MCF 10A (cell line): ENCODE measurements around the gene SRRM3. TPM values are rescaled to one million over a fixed set of nuclear protein-coding genes. Genes with fewer than 3 reads are reported as not detected.

Experiments used
- BruUV-seq: library from RNA; stranded (reverse); fragments of 400-500 nt; replicated peaks from 2 replicates; lab custom pipeline; 2021; lab: Mats Ljungman, UMichigan
- CTCF ChIA-PET: fragments of 300-600 bp; sonication (Branson Sonifier 250); formaldehyde crosslinking; extraction: SDS; loops from one replicate; lab custom pipeline; 2021; ENCODE audit warnings: antibody characterized with exemption, inconsistent platforms; lab: Yijun Ruan, JAX
- POLR2A ChIA-PET: fragments of 300-600, 350-650 bp; sonication (Branson Sonifier 250); formaldehyde crosslinking; extraction: SDS; loops from one replicate; lab custom pipeline; 2020; ENCODE audit warnings: antibody characterized with exemption, inconsistent platforms; lab: Yijun Ruan, JAX
- DNase-seq: peaks from one replicate; pipeline ENCODE4 v3.0.0-alpha.2; 2018; ENCODE audit not compliant: unreplicated experiment
- H3K27ac Mint-ChIP-seq: one replicate; pipeline ENCODE4 v1.8.0; 2022; ENCODE audit warnings: mild to moderate bottlenecking, low read depth, mixed read lengths; ENCODE audit not compliant: unreplicated experiment
- H3K27me3 Mint-ChIP-seq: one replicate; pipeline ENCODE4 v1.8.0; 2022; ENCODE audit warnings: mixed read lengths; ENCODE audit not compliant: insufficient read depth, unreplicated experiment
- H3K36me3 Mint-ChIP-seq: one replicate; pipeline ENCODE4 v1.8.0; 2022; ENCODE audit warnings: mild to moderate bottlenecking, moderate library complexity, mixed read lengths; ENCODE audit not compliant: insufficient read depth, unreplicated experiment
- H3K4me1 Mint-ChIP-seq: one replicate; pipeline ENCODE4 v1.8.0; 2022; ENCODE audit warnings: mixed read lengths; ENCODE audit not compliant: insufficient read depth, unreplicated experiment
- H3K4me3 Mint-ChIP-seq: one replicate; pipeline ENCODE4 v1.8.0; 2022; ENCODE audit warnings: mild to moderate bottlenecking, moderate library complexity, mixed read lengths; ENCODE audit not compliant: unreplicated experiment
- H3K9me3 Mint-ChIP-seq: one replicate; pipeline ENCODE4 v1.8.0; 2022; ENCODE audit warnings: mixed read lengths; ENCODE audit not compliant: unreplicated experiment
- CTCF ChIP-seq: fragments of 200-600 bp; IDR thresholded peaks from one replicate; pipeline ENCODE4 v1.8.0; 2022; ENCODE audit warnings: antibody characterized with exemption, mild to moderate bottlenecking; ENCODE audit not compliant: unreplicated experiment
- intact Hi-C: fragments of 100-400 bp; cut with micrococcal nuclease; formaldehyde crosslinking; loops from 2 replicates; pipeline ENCODE4 v1.14.1; 2022
- total RNA-seq: library from RNA; stranded (reverse); gene quantifications from 2 replicates; pipeline ENCODE4 v1.2.3, GENCODE V29; 2022

The SRRM3 gene
- total RNA-seq, 1 experiment from 2014 or later = 0.70 TPM

GRCh38 chr7:76273503-76273902 is 71.8 kb downstream of the SRRM3 start:
- H3K4me1 Mint-ChIP-seq = peaks cover 6% of the 10 kb centered on the region
- intact Hi-C loops = no loop called here

GRCh38 chr7:76278540-76278939 is 76.8 kb downstream of the SRRM3 start:
- CTCF ChIA-PET = interaction anchor here (0.6 to 2.7 kb wide), 4 partner anchors 13 to 102 kb away, joined by 3 to 7 read pairs (median 4); no protein-coding TSS in a partner anchor
- no peak overlapping the region for H3K27ac Mint-ChIP-seq

More at GRCh38 chr7:76273503-76273902, 71.8 kb downstream of the SRRM3 start:
- Mint-ChIP-seq H3K27me3 (peaks cover 37% of the 10 kb centered on the region), H3K36me3 (peaks cover 13% of the 10 kb centered on the region), H3K9me3 (no peaks in the 10 kb centered on the region), H3K27ac (no peak overlapping the region), H3K4me3 (no peak overlapping the region)
- POLR2A ChIA-PET = interaction anchor here (0.7 to 1.0 kb wide), 2 partner anchors 11 to 15 kb away, joined by 3 read pairs; no protein-coding TSS in a partner anchor
- CTCF ChIA-PET = interaction anchor here (0.9 to 1.6 kb wide), 2 partner anchors 9 to 11 kb away, joined by 3 read pairs; no protein-coding TSS in a partner anchor
- no TSS peak for BruUV-seq
- DNase-seq = no peak
- no peak for TF ChIP-seq CTCF

GRCh38 chr7:76280408-76280807 is 78.7 kb downstream of the SRRM3 start:
- no TSS peak for BruUV-seq
- H3K4me1 Mint-ChIP-seq = peaks cover 14% of the 10 kb centered on the region
- H3K4me3 Mint-ChIP-seq = no peak overlapping the region
- ChIA-PET CTCF (interaction anchor here (0.8 kb wide), 1 partner anchor 28 kb away, joined by 3 read pairs; no protein-coding TSS in a partner anchor), POLR2A (no interaction called here)
- no peaks in the 10 kb centered on the region for H3K9me3 Mint-ChIP-seq
- H3K27me3 Mint-ChIP-seq = peaks cover 34% of the 10 kb centered on the region
- H3K36me3 Mint-ChIP-seq = peaks cover 4% of the 10 kb centered on the region
- no peak overlapping the region for H3K27ac Mint-ChIP-seq
- no peak for TF ChIP-seq CTCF
- DNase-seq = no peak
- intact Hi-C loops = no loop called here

More at GRCh38 chr7:76278540-76278939, 76.8 kb downstream of the SRRM3 start:
- intact Hi-C loops = no loop called here
- H3K27me3 Mint-ChIP-seq = peaks cover 42% of the 10 kb centered on the region
- H3K4me3 Mint-ChIP-seq = no peak overlapping the region
- BruUV-seq = no TSS peak
- POLR2A ChIA-PET = no interaction called here
- no peaks in the 10 kb centered on the region for H3K9me3 Mint-ChIP-seq
- no peak for TF ChIP-seq CTCF
- peaks cover 14% of the 10 kb centered on the region for H3K4me1 Mint-ChIP-seq
- H3K36me3 Mint-ChIP-seq = peaks cover 9% of the 10 kb centered on the region
- DNase-seq = no peak

GRCh38 chr7:76281006-76281705 is 79.5 kb downstream of the SRRM3 start:
- intact Hi-C loops = no loop called here
- TF ChIP-seq CTCF = no peak
- Mint-ChIP-seq H3K4me1 (peaks cover 14% of the 10 kb centered on the region), H3K36me3 (peaks cover 4% of the 10 kb centered on the region), H3K9me3 (no peaks in the 10 kb centered on the region), H3K27me3 (peaks cover 34% of the 10 kb centered on the region), H3K27ac (no peak overlapping the region), H3K4me3 (peak overlapping the region; percentile 48)
- BruUV-seq = no TSS peak
- POLR2A ChIA-PET = interaction anchor here (1.3 to 2.5 kb wide), 2 partner anchors 10 to 37 kb away, joined by 6 to 7 read pairs; no protein-coding TSS in a partner anchor
- CTCF ChIA-PET = interaction anchor here (0.5 to 2.3 kb wide), 4 partner anchors 10 to 529 kb away, joined by 3 to 12 read pairs (median 6); no protein-coding TSS in a partner anchor
- DNase-seq = no peak
